GM18511 (cell line): ENCODE results near the gene RTL10.

Source experiments
- ATAC-seq: cut with Tn5 transposase; IDR thresholded peaks from one replicate; pipeline ENCODE4 v1.9.1; 2021; ENCODE audit warnings: mild to moderate bottlenecking, moderate library complexity; ENCODE audit not compliant: unreplicated experiment

The RTL10 gene

DNA sequence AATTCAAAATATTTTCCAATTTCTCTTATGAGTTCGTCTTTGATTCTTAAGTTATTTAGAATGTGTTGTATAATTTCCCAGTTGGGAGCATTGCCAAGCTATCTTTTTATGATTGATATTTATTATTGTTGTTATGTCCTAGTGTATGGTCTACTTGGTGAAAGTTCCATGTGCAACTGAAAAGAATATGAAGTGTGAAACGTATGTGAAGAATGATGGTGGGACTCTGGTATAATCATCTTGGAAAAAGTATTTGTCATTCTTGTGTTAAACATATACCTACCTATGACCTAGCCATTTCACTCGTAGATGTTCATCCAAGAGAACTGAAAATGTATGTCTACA, 12.0 kb upstream of the RTL10 start:
- ATAC-seq = no peak

DNA sequence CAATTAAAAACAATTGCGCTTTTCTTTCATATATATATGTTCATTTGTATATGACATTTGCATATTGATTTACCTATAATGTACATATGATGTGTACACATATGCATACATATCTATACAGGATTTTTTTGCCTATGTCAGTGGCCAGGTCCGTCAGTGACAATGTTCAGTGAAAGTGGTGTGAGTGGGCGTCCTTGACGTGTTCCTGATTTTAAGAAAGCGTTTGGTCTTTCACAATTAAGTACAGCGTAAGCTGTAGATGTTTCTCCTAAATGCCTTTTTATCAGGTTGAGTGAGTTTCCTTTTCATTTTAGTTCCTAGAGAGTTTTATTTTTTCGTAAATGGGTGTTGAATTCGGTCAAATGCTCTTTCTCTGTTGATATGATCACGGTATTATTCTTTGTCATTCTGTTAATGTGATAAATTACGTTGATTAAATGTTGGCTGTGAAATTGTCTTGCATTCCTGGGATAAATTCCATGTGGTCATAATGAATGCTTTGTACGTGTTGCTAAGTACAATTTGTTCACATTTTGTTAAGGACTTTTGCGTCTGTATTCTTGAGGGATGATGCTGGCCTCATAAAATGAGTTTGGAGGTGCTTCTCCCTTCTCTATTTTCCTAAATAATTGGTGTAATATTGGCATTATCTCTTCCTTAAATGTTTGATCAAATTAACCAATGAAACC, 10.6 kb upstream of the RTL10 start:
- no peak for ATAC-seq

DNA sequence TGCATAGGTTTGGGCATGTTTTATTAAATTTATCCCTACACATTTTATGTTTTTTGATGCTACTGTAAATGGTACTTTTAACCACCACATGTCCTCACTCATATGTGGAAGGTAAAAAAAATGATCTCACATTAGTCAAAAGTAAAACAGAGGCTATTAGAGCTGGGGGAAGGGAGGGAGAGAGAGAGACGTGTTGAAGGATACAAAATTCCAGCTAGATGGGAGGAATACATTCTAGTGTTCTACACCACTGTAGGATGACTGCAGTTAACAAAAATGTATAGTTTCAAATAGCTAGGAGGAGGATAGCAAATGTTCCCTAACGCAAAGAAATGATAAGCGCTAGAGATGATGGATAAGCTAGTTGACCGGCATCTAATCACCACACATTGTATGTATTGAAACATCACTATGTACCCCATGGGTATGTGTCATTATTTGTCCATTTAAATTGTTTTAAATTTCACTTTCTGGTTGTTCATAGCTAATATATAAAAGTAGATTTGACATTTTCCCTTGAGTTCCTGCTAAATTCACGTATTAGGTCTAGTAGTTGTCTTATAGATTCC, 9.9 kb upstream of the RTL10 start:
- no peak for ATAC-seq

DNA sequence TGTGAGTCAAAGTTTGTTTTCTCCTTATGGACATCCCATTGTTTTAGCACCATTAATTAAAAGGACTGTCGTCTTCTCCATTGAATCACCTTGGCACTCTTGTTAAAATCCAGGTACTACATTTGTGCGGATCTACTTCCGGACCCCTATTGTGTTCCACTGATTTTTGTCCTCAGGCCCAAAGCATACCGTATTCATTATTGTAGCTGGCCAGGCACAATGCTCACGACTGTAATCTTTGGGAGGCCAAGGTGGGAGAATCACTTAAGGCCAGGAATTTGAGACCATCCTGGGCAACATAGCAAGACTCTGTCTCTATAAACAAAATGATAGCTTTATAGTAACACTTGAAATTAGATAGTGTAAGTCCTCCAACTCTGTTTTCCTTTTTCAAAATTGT, 8.9 kb upstream of the RTL10 start:
- ATAC-seq = no peak

DNA sequence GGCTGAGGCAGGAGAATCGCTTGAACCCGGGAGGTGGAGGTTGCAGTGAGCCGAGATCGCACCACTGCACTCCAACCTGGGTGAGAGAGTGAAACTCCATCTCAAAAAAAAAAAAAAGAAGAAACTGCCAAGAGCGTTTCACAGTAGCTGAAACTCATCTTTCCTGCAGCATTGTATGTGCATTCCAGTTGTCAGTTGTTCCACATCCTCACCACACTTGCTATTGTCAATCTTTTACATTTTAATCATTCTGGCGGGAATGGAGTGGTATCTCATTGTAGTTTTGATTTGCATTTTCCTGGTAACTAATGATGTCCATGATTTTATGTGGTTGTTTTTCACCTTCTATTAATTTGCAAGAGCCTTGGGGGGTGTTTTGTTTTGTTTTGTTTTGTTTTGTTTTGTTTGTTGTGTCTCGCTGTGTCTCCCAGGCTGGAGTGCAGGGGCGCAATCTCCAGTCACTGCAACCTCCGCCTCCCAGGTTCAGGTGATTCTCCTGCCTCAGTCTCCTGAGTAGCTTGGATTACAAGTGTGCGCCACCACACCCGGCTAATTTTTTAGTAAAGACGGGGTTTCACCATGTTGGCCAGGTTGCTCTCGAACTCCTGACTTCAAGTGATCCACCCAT, 8.1 kb upstream of the RTL10 start:
- no peak for ATAC-seq

DNA sequence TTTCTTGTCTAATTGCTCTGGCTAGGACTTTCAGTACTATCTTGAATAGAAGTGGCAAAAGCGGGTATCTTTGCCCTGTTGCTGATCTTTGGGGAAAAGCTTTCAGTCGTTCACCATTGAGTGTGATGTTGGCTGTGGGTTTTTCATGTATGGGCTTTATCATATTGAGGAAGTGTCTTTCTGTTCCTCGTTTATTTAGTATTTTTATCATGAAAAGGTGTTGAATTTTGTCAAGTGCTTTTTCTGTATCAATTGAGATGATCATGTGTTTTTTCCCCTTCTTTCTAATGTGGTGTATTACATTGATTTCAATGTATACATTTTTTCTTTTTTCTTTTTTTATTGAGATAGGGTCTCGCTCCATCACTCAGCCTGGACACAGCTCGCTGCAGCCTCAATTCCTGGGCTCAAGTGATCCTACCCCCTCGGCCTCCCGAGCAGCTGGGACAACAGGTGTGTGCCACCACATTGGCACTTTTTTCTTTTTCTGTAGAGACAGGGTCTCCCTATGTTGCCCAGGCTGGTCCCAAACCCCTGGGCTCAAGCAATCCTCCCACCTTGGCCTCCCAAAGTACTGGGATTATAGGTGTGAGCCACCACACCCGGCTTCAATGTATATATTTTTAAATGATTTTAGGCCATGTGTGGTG, 5.3 kb upstream of the RTL10 start:
- ATAC-seq = no peak

DNA sequence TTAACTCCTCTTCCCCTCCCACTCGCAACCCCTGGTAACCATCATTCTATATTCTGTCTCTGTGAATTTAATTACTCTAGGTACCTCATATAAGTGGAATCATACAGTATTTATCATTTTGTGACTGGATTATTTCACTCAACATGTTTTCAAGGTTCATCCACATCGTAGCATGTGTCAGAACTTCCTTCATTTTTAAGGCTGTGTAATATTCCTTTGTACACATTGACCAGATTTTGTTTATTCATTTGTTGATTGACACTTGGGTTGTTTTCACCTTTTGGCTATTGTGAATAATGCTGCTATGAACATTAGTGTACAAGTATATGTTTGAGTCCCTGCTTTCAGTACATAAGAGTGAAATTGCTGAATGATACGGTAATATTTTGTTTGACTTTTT, 2.7 kb upstream of the RTL10 start:
- ATAC-seq = no peak

DNA sequence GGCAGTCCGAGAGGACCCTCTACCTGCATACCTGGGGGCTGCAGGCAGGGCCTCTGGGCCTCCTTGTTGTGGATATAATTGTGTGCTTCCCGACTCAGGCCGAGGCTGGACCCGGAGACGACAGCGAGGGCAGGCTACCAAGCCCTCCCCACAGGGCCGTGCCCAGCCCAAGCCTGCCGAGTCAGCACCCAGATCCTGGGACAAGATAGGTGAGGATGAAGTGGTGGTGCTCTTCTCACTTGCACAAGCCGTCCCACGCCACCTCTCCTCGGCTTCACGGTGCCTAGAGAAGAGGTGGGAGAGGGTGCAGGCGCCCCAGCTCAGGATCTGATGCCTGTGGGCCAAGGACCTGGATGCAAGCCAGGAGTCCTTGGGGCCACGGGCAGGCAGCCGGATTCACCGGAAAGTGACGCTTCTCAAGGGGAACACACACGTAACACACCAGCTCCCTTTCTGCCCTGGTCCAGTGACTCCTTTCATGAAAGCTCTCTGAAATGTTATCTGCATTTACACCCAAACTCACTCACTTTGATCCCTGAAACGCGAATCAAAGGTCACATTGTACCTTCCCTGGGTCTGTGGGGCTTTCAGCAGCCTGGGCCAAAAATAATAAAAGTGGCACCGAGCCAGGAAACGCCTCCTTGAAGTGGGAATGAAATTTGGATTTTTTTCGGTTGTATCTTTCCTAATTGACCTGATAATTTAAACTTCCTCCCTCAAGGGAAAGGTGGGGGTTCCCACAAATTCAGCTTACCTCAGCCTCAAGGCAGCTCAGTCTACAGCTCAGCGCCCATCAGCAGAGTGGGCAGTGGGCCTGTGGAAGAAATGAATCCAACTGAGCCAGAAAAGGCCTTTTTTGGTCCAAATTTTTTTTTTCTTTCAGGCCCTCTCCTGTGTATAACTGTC, 1.1 kb upstream of the RTL10 start:
- peak; percentile 25 for ATAC-seq

DNA sequence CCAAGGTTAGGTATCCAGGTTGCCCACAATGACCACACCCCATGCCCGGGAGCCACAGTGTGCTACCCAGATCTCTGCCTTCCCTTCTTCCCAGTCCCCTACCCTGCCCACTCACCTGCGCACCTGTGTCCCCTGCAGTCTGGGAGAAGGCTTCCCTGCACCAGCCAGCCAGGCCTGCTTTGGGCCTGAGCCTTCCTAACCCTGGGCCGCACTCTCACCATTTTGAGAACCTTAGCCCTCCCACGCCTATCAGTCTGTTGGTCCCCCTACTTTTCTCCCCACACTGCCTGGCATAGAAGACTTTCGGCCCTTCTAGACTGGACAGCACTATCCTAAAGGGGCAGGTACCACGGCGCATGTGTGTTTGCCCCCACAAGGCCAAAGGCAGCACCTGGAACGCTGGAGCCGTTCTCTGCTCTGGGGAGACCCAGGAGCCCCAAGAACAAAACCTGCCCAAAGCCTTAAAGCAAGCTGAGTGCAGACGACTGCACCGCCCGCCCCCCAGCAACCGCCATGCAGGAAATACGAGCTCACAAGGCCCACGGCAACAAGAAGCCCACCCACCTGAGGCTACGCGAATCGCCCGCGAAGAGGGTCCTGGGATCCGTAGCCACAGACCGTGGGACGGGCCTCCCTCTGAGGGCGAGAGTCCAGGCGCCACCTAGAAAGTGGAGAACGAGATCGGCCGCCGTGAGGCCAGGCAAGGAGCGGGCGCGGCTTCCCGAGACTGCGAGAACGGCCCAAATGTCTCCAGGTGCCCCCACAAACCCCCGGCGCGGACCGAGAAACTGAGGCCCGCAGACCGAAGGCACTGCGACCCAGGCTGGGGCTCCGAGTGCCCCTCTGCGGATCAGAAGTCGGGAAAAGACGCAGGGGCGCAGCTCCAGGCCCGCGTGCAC, 546 bp downstream of the RTL10 start:
- peak; percentile 7 for ATAC-seq

DNA sequence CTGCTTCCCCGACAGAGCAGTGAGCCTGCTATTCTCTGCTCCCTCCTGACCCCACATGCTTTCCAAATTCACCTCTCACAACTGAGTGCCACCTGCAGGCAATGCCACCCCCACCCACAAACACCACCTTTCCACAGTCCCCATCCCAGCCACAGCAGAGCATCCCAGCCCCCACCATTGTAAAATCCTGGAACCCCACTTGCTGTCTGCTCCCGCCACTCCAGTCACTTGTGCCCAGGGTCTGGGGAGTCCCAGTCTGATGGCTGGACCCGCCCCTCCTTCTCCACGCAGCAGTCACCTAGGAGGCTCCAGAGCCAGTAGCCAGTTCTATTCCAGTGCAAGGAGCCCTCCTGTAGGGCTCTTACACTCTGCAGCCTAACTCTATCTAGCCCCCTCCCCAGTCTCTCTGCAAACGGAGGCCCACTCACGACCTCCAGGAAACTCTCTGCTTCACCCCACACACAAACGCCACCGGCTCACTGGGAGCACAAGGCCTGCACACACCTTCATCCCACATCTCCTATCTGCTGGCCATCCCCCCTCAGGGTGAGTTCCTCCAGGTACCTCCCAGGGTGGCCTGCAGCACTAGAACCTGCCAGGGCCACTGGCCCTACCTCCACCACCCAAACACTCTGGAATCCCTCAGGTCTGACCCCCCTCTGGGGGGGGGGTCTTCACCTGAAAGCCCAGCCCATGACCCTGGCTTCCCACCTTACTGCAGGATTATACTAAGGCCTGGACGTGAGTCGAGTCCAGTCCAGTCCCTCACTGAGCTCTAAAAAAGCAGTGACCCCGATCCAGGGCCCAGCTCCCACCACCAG, 1.4 kb downstream of the RTL10 start:
- ATAC-seq = no peak

DNA sequence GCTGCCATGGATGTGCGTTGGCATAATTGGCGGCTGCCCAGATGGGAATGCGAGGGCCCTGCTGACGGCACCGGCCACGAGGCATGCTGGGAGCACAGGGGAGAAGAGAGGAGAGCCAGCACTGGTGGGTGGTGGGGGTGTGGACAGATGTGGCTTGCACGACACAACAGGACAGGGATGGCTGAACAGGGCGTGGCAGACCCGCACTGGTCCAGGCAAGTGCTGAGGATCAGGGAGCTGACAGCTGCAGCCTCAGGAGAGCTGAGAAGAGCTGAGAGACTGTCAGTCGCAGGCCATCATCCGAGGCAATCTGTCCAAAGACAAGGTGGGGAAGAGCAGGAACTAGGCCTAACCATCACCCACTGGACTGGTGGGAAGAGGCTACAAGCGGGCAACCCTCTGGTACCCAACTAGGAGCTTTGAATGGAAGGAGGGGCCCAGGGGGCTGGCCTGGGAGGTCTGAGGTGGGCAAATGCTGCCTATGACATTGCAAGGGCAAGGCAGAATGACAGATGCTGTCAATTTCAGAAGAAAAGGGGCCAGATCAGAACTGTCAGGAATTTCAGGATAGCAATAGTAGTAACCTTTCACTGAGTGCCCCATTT, 2.4 kb downstream of the RTL10 start:
- ATAC-seq = no peak

DNA sequence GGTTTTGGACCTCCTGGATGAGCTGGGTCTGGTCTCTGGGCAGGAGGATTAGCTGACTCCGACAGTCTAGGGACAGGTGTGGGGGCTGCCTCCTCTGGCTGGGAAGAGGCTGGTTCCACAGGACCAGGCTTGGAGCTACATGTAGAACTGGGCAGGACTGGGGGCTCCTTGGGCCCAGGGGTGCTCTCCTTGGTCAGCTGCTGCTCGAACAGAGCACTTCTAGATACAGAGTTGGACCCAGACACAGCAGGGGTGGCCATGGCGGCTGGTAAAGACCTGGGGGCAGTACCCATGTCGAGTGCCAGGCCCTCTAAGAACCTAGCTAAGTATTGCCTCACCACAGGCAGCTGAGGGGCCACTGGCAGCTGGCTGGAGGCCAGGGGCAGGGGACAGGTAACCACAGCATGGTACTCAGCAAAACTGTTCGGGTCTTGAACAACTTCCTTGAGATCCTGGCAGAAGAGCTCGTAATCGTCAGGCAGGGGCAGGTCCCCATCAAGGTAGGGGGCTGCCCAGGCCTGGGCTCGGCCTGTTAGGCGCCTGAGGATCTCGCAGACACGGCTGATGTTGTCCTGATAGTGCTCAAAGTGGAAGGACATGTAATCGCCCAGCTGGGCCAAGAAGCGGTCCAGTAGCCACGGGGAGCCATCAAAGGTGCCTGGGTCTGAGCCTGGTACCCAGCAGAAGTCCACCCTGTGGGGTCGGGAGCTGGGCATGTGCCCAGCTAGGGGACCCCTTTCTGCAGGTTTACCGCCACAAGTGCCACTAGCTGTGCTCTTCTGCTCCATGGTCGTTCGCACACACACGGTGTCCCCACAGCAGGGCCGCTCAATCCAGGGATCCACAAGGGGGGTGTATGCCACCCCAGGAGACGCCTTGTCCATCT, 3.1 kb downstream of the RTL10 start:
- no peak for ATAC-seq

DNA sequence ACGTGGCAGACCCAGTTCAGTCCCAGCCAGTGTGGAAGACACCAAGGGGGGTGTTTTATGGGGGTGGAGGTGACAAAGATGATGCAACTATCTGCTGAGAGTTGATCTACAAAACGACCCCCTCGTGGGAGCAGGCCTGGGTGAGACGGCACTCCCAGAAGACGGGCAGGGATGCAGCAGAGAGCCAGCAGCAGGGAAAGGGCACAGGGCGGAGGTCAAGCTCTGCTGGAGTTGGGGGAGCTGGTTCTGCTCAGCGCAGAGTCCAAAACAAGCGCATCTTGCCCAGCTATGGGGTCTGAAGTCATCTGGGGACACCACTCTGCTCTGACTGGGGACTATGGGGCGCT, 3.9 kb downstream of the RTL10 start:
- no peak for ATAC-seq

DNA sequence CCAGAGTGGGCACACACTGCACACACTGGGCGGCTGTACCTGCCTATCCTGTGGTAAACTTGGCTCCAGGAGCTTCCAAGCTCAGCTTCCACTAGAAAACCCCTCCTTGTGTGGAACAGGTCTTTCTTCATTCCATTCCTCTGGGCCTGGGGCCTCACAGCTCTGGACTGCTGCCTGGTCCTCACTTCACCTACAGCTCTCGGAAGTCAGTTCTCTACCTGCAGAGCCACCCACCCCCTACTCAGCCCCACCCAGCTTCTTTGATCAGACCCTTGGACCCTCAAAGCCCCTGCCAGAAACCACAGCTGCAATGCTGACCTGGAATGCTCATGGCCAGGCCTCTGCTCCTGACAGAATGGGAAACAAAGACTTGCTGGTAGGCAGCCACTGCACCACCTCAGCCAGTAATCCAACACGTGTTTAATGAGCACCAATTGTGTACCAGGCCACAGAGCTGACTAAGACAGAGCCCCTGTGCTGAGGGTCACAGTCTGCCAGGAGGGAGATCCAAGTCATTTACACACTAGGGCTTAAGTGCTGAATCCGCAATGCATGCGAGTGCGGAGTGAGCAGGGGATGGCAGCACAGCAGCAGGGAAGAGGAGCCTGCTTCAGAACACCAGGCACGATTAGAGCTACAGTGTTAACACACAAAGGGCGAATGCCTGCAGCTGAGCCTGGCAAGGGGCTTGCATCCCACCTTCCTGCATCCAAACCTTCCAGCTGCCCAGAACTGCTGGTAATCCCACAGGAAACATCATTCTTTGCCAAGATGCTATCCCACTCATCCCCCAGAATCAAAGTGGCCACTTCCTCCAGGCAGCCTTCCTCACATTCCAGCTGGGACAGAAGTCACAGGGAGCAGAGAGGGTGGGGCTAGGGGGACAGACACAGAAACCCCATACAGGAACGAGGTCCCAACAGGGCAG, 4.6 kb downstream of the RTL10 start:
- ATAC-seq = no peak

DNA sequence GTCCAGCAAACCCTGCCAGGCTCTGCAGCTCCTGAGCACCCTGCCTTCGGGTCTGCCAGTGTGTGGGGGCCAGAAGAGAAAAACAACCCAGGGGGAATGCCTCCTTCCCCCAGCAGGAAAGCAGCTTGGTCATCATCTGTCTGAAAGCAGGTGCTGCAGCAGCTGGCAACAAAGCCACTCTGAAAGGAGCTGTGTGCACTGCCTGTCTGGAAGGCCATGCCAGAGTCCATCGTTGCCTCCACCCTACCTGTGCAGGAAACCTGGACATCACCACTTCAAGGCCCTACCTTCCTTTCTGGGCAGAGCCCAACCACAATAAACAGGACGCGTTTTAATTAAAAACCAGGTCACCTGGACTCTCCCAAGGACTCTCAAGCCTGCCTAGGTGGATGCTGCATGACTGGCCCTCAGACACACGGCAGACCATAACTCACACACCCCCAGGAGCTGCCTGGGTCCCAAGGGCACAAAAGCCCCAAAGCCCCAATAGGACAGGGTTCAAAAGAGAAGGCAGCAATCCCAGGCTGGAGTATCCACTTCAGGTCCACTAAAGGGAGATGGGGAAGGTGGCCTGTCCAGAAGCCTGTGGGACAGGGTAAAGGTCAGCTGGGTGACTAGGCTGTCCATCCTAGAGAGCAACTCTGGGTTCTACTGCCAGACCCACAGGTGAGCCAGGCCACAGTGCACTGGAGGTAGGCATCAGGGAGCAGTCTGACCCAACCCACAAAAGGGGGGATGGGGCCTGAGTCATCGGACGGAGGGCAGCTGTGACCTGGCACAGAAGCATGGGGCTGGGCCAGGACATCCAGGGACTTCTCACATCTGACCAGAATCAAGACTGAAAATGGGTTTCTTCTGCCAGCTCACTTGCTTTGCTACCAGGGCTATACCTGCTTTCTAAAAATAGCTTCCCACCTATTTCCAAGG, 6.1 kb downstream of the RTL10 start:
- no peak for ATAC-seq

DNA sequence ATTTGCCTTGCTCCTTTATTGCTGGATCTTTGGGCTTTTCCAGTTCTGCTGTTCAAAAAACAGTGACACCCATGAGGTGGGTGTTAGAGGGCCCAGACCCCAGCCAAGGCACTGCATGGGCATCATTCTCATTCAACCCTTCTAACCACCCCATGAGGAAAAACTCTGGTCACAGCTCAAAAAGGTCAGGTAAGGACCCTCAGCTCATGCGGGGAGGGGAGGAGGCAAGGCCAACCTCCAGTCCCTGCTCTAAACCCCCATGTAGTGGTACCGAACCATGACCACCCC, 7.4 kb downstream of the RTL10 start:
- ATAC-seq = no peak
